ENCODE data around the gene GOT1. TPM values are rescaled to one million over a fixed set of nuclear protein-coding genes. Genes with fewer than 3 reads are reported as not detected.

GOT1 gene
- polyA plus RNA-seq, 4 donors: 25.8 to 93.4 (median 82.7) TPM

DNA sequence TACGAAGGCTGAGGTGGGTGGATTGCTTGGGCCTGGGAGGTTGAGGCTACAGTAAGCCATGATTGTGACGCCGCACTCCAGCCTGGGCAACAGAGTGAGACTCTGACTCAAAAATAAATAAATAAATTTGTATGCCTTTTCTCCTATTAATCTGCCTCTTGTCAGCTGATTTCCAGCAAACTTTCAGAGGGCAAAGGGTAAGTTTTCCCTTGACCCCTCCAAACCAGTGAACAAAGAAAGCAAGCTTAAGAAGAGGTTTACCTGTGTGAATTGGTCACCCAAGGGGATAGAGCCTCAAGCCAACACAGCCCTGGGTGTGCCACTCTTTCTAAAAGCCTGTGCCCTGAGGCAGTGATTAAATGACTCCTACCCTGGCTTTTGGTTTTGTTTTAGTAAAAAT is 30.8 kb downstream of the GOT1 start:
- DNase-seq (ENCODE audit: low read depth in 4 of 4, low spot score in 3 of 4): no peak

- DNase-seq (ENCODE audit: low read depth in 4 of 4, low spot score in 3 of 4): no peak
These were observed 34.0 kb downstream of the GOT1 start for GRCh38 chr10:99396471-99396870.

- no peak for DNase-seq (ENCODE audit: low read depth in 4 of 4, low spot score in 3 of 4)
These were observed 34.5 kb downstream of the GOT1 start for GRCh38 chr10:99395750-99396445.

DNA sequence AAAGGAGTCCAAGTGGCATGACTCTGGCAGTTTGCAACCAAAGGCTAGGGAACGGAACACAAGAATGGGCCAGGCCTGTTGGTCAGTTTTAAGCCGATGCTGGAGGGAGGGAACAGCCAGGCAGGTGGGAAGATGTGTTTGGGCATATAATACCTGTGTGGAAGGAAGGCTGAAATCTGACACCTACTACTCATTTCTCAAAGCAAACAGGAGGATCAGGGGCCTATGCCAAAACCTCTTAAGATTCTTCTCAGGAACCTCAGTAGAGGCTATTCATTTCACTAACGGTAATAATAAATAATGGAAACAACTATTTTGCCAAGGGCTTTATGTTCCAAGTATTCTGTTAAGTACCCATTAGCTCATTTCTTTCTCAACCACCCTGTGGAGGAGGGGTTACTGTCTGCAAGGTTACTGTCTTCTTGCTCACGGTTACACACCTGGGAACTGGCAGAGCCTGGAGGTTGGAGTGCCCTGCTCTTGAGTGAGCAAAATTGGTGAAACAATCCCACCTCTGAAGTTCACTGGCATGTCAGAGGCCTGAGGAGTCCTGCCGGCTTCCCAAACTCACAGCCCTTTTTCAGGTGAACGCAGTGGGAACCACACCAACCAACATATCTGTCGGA is 35.5 kb downstream of the GOT1 start:
- DNase-seq (ENCODE audit: low read depth in 4 of 4, low spot score in 3 of 4): no peak

DNA sequence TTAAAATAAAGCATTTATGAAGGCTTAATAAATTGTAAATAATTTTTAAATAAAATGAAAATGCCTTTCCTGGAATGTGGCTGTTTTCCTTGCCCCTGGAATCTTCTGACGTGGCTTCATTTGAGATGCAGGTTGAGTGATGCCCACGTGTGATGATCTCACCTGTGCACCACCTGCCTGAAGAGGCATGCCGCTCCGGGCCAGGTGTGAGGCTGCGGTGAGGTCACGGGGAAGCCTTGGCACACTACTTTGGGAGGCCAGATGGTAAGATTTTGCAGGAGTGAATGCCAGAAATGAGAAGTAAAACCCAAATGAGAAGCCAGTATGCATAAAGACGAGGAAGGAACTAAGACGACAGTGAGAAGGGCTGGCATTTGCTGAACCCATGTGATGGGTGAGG is 36.2 kb downstream of the GOT1 start:
- DNase-seq (ENCODE audit: low read depth in 4 of 4, low spot score in 3 of 4): no peak

GRCh38 chr10:99393683-99394082 is 36.7 kb downstream of the GOT1 start:
- DNase-seq (ENCODE audit: low read depth in 4 of 4, low spot score in 3 of 4): no peak

- DNase-seq (ENCODE audit: low read depth in 4 of 4, low spot score in 3 of 4): no peak
These were observed 37.4 kb downstream of the GOT1 start for GRCh38 chr10:99393036-99393435.

GRCh38 chr10:99391346-99391745 is 39.1 kb downstream of the GOT1 start:
- DNase-seq (ENCODE audit: low read depth in 4 of 4, low spot score in 3 of 4): no peak

- DNase-seq (ENCODE audit: low read depth in 4 of 4, low spot score in 3 of 4): no peak
These were observed 40.5 kb downstream of the GOT1 start for GRCh38 chr10:99389729-99390480.

- DNase-seq (ENCODE audit: low read depth in 4 of 4, low spot score in 3 of 4): no peak
These were observed 42.9 kb downstream of the GOT1 start for GRCh38 chr10:99387541-99387940.

GRCh38 chr10:99387071-99387470 is 43.4 kb downstream of the GOT1 start:
- no peak for DNase-seq (ENCODE audit: low read depth in 4 of 4, low spot score in 3 of 4)

DNA sequence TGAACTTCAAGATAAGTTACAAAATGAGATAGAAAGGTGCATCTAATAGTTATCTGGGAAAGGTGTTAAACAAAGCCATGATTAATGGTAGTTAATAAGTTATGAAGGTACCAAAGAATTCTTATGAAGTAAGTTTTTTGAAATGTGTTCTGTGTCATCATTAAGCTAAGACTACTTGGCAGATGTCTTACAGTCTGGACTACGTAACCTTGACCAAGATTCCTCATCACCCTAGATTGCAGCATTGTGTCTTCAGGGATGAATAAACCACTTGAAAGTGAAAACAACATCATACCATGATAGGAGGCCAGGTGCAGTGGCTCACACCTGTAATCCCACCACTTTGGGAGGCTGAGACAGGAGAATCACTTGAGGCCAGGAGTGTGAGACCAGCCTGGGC is 48.2 kb downstream of the GOT1 start:
- no peak for DNase-seq (ENCODE audit: low read depth in 4 of 4, low spot score in 3 of 4)

GRCh38 chr10:99375426-99375825 is 55.0 kb downstream of the GOT1 start:
- no peak for DNase-seq (ENCODE audit: low read depth in 4 of 4, low spot score in 3 of 4)

DNA sequence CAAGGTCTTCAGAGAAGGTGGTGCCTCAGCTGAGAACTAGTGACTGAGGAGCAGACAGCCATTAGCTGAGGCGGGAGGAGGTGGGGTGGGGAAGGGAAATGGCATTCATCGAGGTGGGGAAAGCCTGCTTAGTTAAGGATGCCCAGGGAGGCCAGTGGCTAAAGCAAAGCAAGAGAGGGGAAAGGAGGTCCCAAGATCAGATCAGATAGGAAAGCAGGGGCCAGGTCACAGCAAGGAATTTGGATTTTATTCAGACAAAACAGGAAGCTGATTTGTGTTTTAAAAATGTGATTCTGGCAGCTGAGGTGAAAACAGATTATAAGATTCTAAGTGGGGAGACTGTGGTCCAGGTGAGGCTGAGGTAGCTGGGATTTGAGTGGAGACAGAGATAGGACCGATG is 55.5 kb downstream of the GOT1 start:
- DNase-seq (ENCODE audit: low read depth in 4 of 4, low spot score in 3 of 4): no peak

DNA sequence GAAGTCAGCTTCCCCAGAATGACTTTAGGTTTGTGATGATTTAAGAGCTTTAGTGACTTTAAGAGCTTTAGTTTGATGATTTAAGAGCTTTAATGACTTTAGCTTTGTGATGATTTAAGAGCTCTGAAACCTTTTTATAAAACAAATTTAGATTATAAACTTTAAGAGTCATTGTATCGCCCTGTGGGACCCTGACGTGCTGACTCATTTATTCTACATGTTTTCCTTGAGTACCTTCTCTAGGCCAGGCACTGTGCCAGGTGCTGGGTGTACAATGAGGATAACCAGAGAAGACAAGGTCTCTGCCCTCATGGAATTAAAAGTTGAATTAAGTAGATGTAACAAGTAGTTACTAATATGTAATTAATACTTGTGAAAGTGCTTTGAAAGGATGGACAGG is 55.9 kb downstream of the GOT1 start:
- DNase-seq (ENCODE audit: low read depth in 4 of 4, low spot score in 3 of 4): no peak

GRCh38 chr10:99372546-99373271 is 57.7 kb downstream of the GOT1 start:
- no peak for DNase-seq (ENCODE audit: low read depth in 4 of 4, low spot score in 3 of 4)

GRCh38 chr10:99370993-99371392 is 59.4 kb downstream of the GOT1 start:
- DNase-seq (ENCODE audit: low read depth in 4 of 4, low spot score in 3 of 4): peak in 1 of 4 donors; percentile 3

DNA sequence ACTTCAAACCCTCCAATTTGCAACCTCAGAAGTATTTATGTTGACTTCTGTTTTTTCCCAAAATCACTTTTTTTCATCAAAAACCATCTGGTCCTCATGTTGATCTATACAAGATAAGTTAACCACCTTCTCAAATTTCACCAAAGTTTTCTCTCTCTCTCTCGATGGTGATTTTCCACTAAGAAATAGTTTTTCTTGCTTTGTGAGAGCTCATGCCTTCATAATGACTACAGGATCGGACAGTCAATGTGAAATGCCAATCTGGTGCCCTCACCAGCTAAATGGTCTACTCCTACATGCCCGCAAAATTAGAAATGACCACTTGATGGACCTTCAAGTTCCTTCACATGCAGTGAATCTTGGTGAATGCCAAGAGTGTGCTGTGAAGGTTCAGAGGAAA is 60.9 kb downstream of the GOT1 start:
- DNase-seq (ENCODE audit: low read depth in 4 of 4, low spot score in 3 of 4): no peak

DNA sequence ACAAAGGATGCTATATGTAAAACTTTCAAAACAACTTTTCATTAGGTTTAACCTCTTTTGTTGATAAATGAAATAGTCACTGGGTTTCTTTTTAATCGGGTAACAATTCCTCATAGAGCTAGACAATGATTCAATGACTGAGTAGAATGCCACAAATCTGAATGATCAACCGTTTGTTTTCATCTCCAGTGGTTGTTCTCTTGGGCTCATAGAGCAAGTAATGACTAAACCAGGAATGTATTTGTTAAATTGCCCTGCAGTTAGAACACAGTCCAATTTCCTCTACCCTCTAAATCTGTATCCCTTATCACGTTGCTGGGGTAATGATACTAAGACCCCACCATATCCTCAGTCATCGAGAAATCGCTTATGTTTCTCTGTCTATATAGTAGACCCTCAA is 61.3 kb downstream of the GOT1 start:
- DNase-seq (ENCODE audit: low read depth in 4 of 4, low spot score in 3 of 4): no peak

DNA sequence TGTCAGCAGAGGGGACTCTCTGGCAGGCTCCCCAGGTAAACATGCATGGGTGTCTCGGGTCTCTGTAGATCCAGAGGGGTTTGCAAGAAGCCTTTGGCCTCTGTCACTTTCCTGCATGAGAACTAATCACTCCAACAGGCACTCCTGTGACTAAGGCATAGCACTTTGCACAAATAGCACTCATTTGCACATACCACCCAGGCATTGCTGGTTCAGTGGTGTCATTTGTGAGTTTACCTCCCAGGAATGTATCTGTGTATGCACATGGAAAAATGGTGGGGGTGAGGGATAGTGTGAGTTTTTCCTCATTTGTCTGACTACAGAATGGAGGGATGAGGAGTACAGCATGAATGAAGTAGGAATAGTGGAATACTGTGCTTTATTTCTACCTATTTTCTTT is 61.8 kb downstream of the GOT1 start:
- DNase-seq (ENCODE audit: low read depth in 4 of 4, low spot score in 3 of 4): no peak

- DNase-seq (ENCODE audit: low read depth in 4 of 4, low spot score in 3 of 4): no peak
These were observed 63.8 kb downstream of the GOT1 start for GRCh38 chr10:99366666-99367065.
